H1 (cell line): ENCODE data around the gene PLAAT2. TPM values are rescaled to one million over a fixed set of nuclear protein-coding genes. Genes with fewer than 3 reads are reported as not detected.
A peak's percentile ranks its signal among the peaks of the same experiment; 100 is the strongest.

Experiments
- CTCF ChIA-PET: fragments of 300-600 bp; sonication (Branson Sonifier 250); formaldehyde crosslinking; loops from one replicate; lab custom pipeline; 2021; ENCODE audit not compliant: partially characterized antibody; lab: Charles Lee
- POLR2A ChIA-PET: fragments of 300-600 bp; sonication (Branson Sonifier 250); formaldehyde crosslinking; loops from one replicate; lab custom pipeline; 2021; ENCODE audit warnings: inconsistent platforms; ENCODE audit not compliant: partially characterized antibody; lab: Charles Lee
- DNase-seq, 2 experiments: peaks; one replicate each; pipeline versions ENCODE4 v3.0.0 to v3.0.0-alpha.2; 2010 to 2022; ENCODE audit warnings: low spot score in 2 of 2, low read depth in 1 of 2, mixed read lengths in 1 of 2
- FAIRE-seq: peaks from 2 replicates; lab custom pipeline; 2011; peaks lifted over from hg19 to GRCh38; lab: Jason Lieb, UNC
- H2AFZ ChIP-seq: 2 replicates; pipeline ENCODE4 v1.8.1; 2012; ENCODE audit warnings: low read length, inconsistent platforms
- H2AK5ac ChIP-seq: 2 replicates; pipeline ENCODE4 v1.6.1; 2013; ENCODE audit warnings: low read depth, low read length
- H2BK120ac ChIP-seq: replicated peaks from 2 replicates; pipeline ENCODE3; 2013; ENCODE audit warnings: low read depth, low read length, inconsistent platforms
- H2BK12ac ChIP-seq: 2 replicates; pipeline ENCODE4 v1.6.1; 2013; ENCODE audit warnings: low read depth, low read length
- H2BK15ac ChIP-seq: 2 replicates; pipeline ENCODE4 v1.6.1; 2013; ENCODE audit warnings: low read length
- H2BK20ac ChIP-seq: 2 replicates; pipeline ENCODE4 v1.6.1; 2013; ENCODE audit warnings: low read length
- H2BK5ac ChIP-seq: 2 replicates; pipeline ENCODE4 v1.6.1; 2013; ENCODE audit warnings: low read depth, low read length
- H3K14ac ChIP-seq: 2 replicates; pipeline ENCODE4 v1.6.1; 2013; ENCODE audit warnings: inconsistent platforms; ENCODE audit not compliant: insufficient read length
- H3K18ac ChIP-seq: 2 replicates; pipeline ENCODE4 v1.6.1; 2013; ENCODE audit warnings: low read length; ENCODE audit errors: extremely low read depth
- H3K23ac ChIP-seq: 2 replicates; pipeline ENCODE4 v1.6.1; 2013; ENCODE audit warnings: inconsistent platforms; ENCODE audit not compliant: insufficient read length
- H3K23me2 ChIP-seq: 2 replicates; pipeline ENCODE4 v1.6.1; 2013; ENCODE audit warnings: low read depth, low read length
- H3K27ac ChIP-seq: 2 replicates; pipeline ENCODE4 v1.6.1; 2011; ENCODE audit warnings: low read depth, low read length, inconsistent platforms
- H3K27me3 ChIP-seq, 4 experiments: replicated peaks in 1 of 4; 1 replicate in 1 of 4; 2 replicates in 3 of 4; pipeline versions ENCODE4 v1.6.1 to v1.8.1; 2011 to 2013; ENCODE audit warnings: low read length in 3 of 4, mild to moderate bottlenecking in 3 of 4, inconsistent platforms in 2 of 4, mixed read lengths in 2 of 4, moderate library complexity in 1 of 4; ENCODE audit not compliant: control insufficient read depth in 3 of 4, insufficient read depth in 3 of 4; ENCODE audit errors: extremely low read depth in 1 of 4
- H3K36me3 ChIP-seq, 4 experiments: 2 replicates each; pipeline versions ENCODE4 v1.6.1 to v1.8.1; 2011 to 2013; ENCODE audit warnings: mild to moderate bottlenecking in 4 of 4, low read length in 3 of 4, moderate library complexity in 2 of 4, control low read depth in 1 of 4, inconsistent platforms in 1 of 4; ENCODE audit not compliant: insufficient read depth in 4 of 4, control insufficient read depth in 2 of 4
- H3K4ac ChIP-seq: replicated peaks from 2 replicates; pipeline ENCODE3; 2013; ENCODE audit warnings: low read length, low read depth, mixed read lengths, inconsistent platforms; ENCODE audit not compliant: insufficient read length
- H3K4me1 ChIP-seq, 4 experiments: replicated peaks in 1 of 4; 1 replicate in 1 of 4; 2 replicates in 3 of 4; pipeline versions ENCODE4 v1.6.1 to v1.8.1; 2011 to 2013; ENCODE audit warnings: low read length in 3 of 4, inconsistent platforms in 2 of 4, mixed read lengths in 1 of 4; ENCODE audit not compliant: insufficient read depth in 4 of 4, control insufficient read depth in 3 of 4
- H3K4me2 ChIP-seq, 2 experiments: 2 replicates each; pipeline versions ENCODE4 v1.6.1 to v1.8.1; 2011 to 2013; ENCODE audit warnings: low read depth in 2 of 2, low read length in 2 of 2, control low read depth in 1 of 2, inconsistent platforms in 1 of 2, mild to moderate bottlenecking in 1 of 2; ENCODE audit not compliant: insufficient read depth in 1 of 2
- H3K4me3 ChIP-seq, 4 experiments: fragments of 200-600, 300-600 bp in 1 of 4; sonication (generic), shearing (Covaris generic), sonication (Bioruptor Twin) in 1 of 4; 2 replicates each; pipeline versions ENCODE4 v1.5.1 to v1.8.1; 2011 to 2016; ENCODE audit warnings: low read length in 4 of 4, low read depth in 3 of 4, control low read depth in 2 of 4, inconsistent platforms in 2 of 4, mild to moderate bottlenecking in 2 of 4, mixed read lengths in 1 of 4, moderate library complexity in 1 of 4; ENCODE audit not compliant: insufficient read depth in 2 of 4; ENCODE audit errors: extremely low read depth in 1 of 4
- H3K56ac ChIP-seq: replicated peaks from 2 replicates; pipeline ENCODE3; 2013; ENCODE audit warnings: low read depth, mild to moderate bottlenecking, mixed read lengths, low read length, inconsistent platforms; ENCODE audit not compliant: insufficient read length
- H3K79me1 ChIP-seq: 2 replicates; pipeline ENCODE4 v1.6.1; 2013; ENCODE audit warnings: low read depth, low read length, control low read depth
- H3K79me2 ChIP-seq, 2 experiments: 2 replicates each; pipeline versions ENCODE4 v1.6.1 to v1.8.1; 2012 to 2013; ENCODE audit warnings: low read length in 2 of 2, mild to moderate bottlenecking in 2 of 2, inconsistent platforms in 1 of 2; ENCODE audit not compliant: insufficient read depth in 2 of 2, control insufficient read depth in 1 of 2
- H3K9ac ChIP-seq, 4 experiments: replicated peaks in 1 of 4; 1 replicate in 1 of 4; 2 replicates in 3 of 4; pipeline versions ENCODE4 v1.6.1 to v1.8.1; 2011 to 2013; ENCODE audit warnings: low read depth in 3 of 4, low read length in 3 of 4, control low read depth in 2 of 4, mild to moderate bottlenecking in 2 of 4, moderate library complexity in 2 of 4, inconsistent platforms in 1 of 4; ENCODE audit errors: extremely low read depth in 1 of 4
- H3K9me3 ChIP-seq, 2 experiments: 2 replicates each; pipeline versions ENCODE4 v1.6.1 to v1.8.1; 2012 to 2013; ENCODE audit warnings: mild to moderate bottlenecking in 2 of 2, moderate library complexity in 2 of 2, control low read depth in 1 of 2, inconsistent platforms in 1 of 2, low read depth in 1 of 2, low read length in 1 of 2, mixed read lengths in 1 of 2; ENCODE audit not compliant: insufficient read depth in 2 of 2
- H4K20me1 ChIP-seq, 2 experiments: replicated peaks in 1 of 2; 2 replicates each; pipeline versions ENCODE3 to v1.8.1; 2011 to 2013; ENCODE audit warnings: inconsistent platforms in 2 of 2, low read length in 2 of 2, mild to moderate bottlenecking in 1 of 2; ENCODE audit not compliant: insufficient read depth in 2 of 2, control insufficient read depth in 1 of 2
- H4K5ac ChIP-seq: 2 replicates; pipeline ENCODE4 v1.6.1; 2013; ENCODE audit warnings: low read length, low read depth, mixed read lengths, inconsistent platforms; ENCODE audit not compliant: insufficient read length
- H4K8ac ChIP-seq: 2 replicates; pipeline ENCODE4 v1.8.0; 2013; ENCODE audit warnings: mild to moderate bottlenecking, moderate library complexity, low read length, inconsistent platforms; ENCODE audit not compliant: insufficient read depth; ENCODE audit errors: extremely low read depth
- H4K91ac ChIP-seq: replicated peaks from 2 replicates; pipeline ENCODE3; 2013; ENCODE audit warnings: low read length, mixed read lengths, inconsistent platforms; ENCODE audit not compliant: insufficient read length
- ATF3 ChIP-seq: IDR thresholded peaks from 2 replicates; pipeline ENCODE4 v1.6.1; 2011; ENCODE audit warnings: low read depth, mild to moderate bottlenecking, low read length; ENCODE audit not compliant: insufficient read depth
- BACH1 ChIP-seq: IDR thresholded peaks from 2 replicates; pipeline ENCODE4 v1.6.1; 2012; ENCODE audit warnings: low read length, improper control_type of control experiment
- EP300 ChIP-seq, 2 experiments: IDR thresholded peaks; 1 replicate in 1 of 2; 2 replicates in 1 of 2; pipeline ENCODE4 v1.6.1; 2011 to 2012; ENCODE audit warnings: low read depth in 2 of 2, low read length in 2 of 2, mild to moderate bottlenecking in 2 of 2, borderline replicate concordance in 1 of 2, inconsistent platforms in 1 of 2, moderate library complexity in 1 of 2
- GABPA ChIP-seq: IDR thresholded peaks from 2 replicates; pipeline ENCODE4 v1.6.1; 2011; ENCODE audit warnings: mild to moderate bottlenecking, low read length, moderate library complexity, borderline replicate concordance; ENCODE audit not compliant: insufficient read depth
- KDM5A ChIP-seq: fragments of 200-600 bp; IDR thresholded peaks from 2 replicates; pipeline ENCODE4 v1.7.1; 2012; ENCODE audit warnings: mild to moderate bottlenecking, low read length, inconsistent platforms, mixed read lengths
- WGBS, 2 experiments: shearing (Covaris generic) in 1 of 2; methylation state at CpG; one replicate each; pipeline versions ENCODE4 v1.1.6 to v1.1.7; 2013 to 2015; ENCODE audit warnings: low lambda C conversion rate in 2 of 2, mixed read lengths in 2 of 2, inconsistent platforms in 1 of 2, low coverage in 1 of 2, missing lambda C conversion rate in 1 of 2; ENCODE audit not compliant: insufficient replicate concordance in 2 of 2, insufficient coverage in 1 of 2, insufficient read length in 1 of 2; ENCODE audit errors: extremely low coverage in 1 of 2, missing lambda C conversion rate in 1 of 2; 5-methylcytosine and 5-hydroxymethylcytosine counted together
- polyA plus RNA-seq, 7 experiments: library from polyadenylated mRNA; depleted of rRNA in 3 of 7; stranded (reverse) in 5 of 7; unstranded in 2 of 7; fragments of >200 nt in 5 of 7; fragments of 200-250 nt in 2 of 7; gene quantifications; 1 replicate in 5 of 7; 2 replicates in 1 of 7; 4 replicates in 1 of 7; pipeline versions ENCODE4 v1.2.1 to v1.2.3, GENCODE V29; 2011 to 2013; ENCODE audit warnings: missing spikeins in 2 of 7, mixed read lengths in 2 of 7
- total RNA-seq: library from RNA; stranded (reverse); fragmentation: NEBNext Ultra II Directional; extraction: Animal tissue kit (Norgen Biotek cat#: 25700); gene quantifications from 2 replicates; pipeline ENCODE4 v1.2.1, GENCODE V29; 2021
- TF ChIP-seq, protein P1 (sequence below): IDR thresholded peaks from 2 replicates; pipeline ENCODE4 v1.6.1; 2012; ENCODE audit warnings: low read length, inconsistent platforms
- TF ChIP-seq, protein P2 (sequence below): IDR thresholded peaks from 2 replicates; pipeline ENCODE4 v1.6.1; 2011; ENCODE audit warnings: low read length, improper control_type of control experiment

PLAAT2 gene
- total and polyA plus RNA-seq, 2 of the 8 experiments (the other 6 are each of a cell fraction or from before 2014, with no cell fraction given) = 0.39 TPM; not detected in 1

GRCh38 chr11:63567044-63567840 is 4.1 kb upstream of the PLAAT2 start:
- no peak overlapping the region for H2BK20ac ChIP-seq
- H4K5ac ChIP-seq = no peak overlapping the region
- ChIA-PET CTCF (interaction anchor here (0.6 to 2.5 kb wide), 4 partner anchors 14 to 88 kb away, joined by 3 to 8 read pairs (median 5); no protein-coding TSS in a partner anchor), POLR2A (interaction anchor here (0.8 to 2.2 kb wide), 2 partner anchors 8 to 13 kb away, joined by 3 to 4 read pairs; no protein-coding TSS in a partner anchor)
- no peak overlapping the region for H3K4me3 ChIP-seq
- no peak overlapping the region for H3K56ac ChIP-seq
- no peak overlapping the region for H3K18ac ChIP-seq
- H3K4me2 ChIP-seq = no peak overlapping the region
- H4K8ac ChIP-seq = no peak overlapping the region
- no peak overlapping the region for H3K14ac ChIP-seq
- no peaks in the 10 kb centered on the region for H3K79me2 ChIP-seq
- 84% methylated on average over 5 of the region's 5 CpGs; no CpG with 5 or more reads in 1 of the 2 experiments for WGBS, 2 experiments
- peak overlapping the region; percentile 19; the same call in 1 of the 2 replicates for H3K27ac ChIP-seq
- H2BK120ac ChIP-seq = no peak overlapping the region
- H3K9ac ChIP-seq = no peak overlapping the region
- no peaks in the 10 kb centered on the region for H4K20me1 ChIP-seq
- no peaks in the 10 kb centered on the region for H3K79me1 ChIP-seq
- no peaks in the 10 kb centered on the region for H3K9me3 ChIP-seq
- peaks cover 0 to 5% (median 3%) of the 10 kb centered on the region in 4 experiments; a peak in 3 of 7 replicates for H3K4me1 ChIP-seq
- peak overlapping the region; percentile 98 for H4K91ac ChIP-seq
- no peak overlapping the region for H3K4ac ChIP-seq
- H2BK15ac ChIP-seq = no peak overlapping the region
- no peak overlapping the region for H2AFZ ChIP-seq
- H3K23ac ChIP-seq = no peak overlapping the region
- no peak overlapping the region; the same call in 1 of the 2 replicates for H2BK12ac ChIP-seq
- DNase-seq (no peak), FAIRE-seq (no peak)
- H2AK5ac ChIP-seq = no peak overlapping the region
- H3K36me3 ChIP-seq = no peaks in the 10 kb centered on the region
- peak overlapping the region; percentile 1; the same call in 1 of the 2 replicates for H2BK5ac ChIP-seq
- H3K23me2 ChIP-seq = no peaks in the 10 kb centered on the region
- H3K27me3 ChIP-seq = no peaks in the 10 kb centered on the region
- no peak for TF ChIP-seq GABPA
- TF ChIP-seq ATF3 = no peak
- TF ChIP-seq, protein P1, sequence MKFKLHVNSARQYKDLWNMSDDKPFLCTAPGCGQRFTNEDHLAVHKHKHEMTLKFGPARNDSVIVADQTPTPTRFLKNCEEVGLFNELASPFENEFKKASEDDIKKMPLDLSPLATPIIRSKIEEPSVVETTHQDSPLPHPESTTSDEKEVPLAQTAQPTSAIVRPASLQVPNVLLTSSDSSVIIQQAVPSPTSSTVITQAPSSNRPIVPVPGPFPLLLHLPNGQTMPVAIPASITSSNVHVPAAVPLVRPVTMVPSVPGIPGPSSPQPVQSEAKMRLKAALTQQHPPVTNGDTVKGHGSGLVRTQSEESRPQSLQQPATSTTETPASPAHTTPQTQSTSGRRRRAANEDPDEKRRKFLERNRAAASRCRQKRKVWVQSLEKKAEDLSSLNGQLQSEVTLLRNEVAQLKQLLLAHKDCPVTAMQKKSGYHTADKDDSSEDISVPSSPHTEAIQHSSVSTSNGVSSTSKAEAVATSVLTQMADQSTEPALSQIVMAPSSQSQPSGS = no peak
- no peak for TF ChIP-seq KDM5A
- TF ChIP-seq EP300 (IDR thresholded peaks at IDR 0.05; ENCODE audit: borderline replicate concordance in 1 of 2, low read depth in 2 of 2, low read length in 2 of 2) = peak in 1 of 2 experiments; percentile 75; a peak in 1 of 3 replicates
- TF ChIP-seq BACH1 = peak; percentile 74
- TF ChIP-seq, protein P2, sequence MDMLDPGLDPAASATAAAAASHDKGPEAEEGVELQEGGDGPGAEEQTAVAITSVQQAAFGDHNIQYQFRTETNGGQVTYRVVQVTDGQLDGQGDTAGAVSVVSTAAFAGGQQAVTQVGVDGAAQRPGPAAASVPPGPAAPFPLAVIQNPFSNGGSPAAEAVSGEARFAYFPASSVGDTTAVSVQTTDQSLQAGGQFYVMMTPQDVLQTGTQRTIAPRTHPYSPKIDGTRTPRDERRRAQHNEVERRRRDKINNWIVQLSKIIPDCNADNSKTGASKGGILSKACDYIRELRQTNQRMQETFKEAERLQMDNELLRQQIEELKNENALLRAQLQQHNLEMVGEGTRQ = no peak
